NCI-H345 (cell line): ENCODE data around the gene TSPAN3.

ENCODE experiments used
- DNase-seq: peaks from one replicate; lab custom pipeline; 2025; lab: John Stamatoyannopoulos, UW

TSPAN3 gene

GRCh38 chr15:77009646-77010311 is 61.1 kb downstream of the TSPAN3 start:
- DNase-seq, result no peak

GRCh38 chr15:77009176-77009575 is 61.7 kb downstream of the TSPAN3 start:
- DNase-seq, result no peak

- no peak for DNase-seq
Observed at GRCh38 chr15:77004189-77004588, 66.7 kb downstream of the TSPAN3 start.

GRCh38 chr15:77002954-77003912 is 67.7 kb downstream of the TSPAN3 start:
- DNase-seq, result no peak

GRCh38 chr15:77002436-77002835 is 68.5 kb downstream of the TSPAN3 start:
- no peak for DNase-seq

- no peak for DNase-seq
Observed at GRCh38 chr15:77001966-77002365, 68.9 kb downstream of the TSPAN3 start.

GRCh38 chr15:77001351-77001750 is 69.6 kb downstream of the TSPAN3 start:
- DNase-seq, result no peak

GRCh38 chr15:76999996-77000395 is 70.9 kb downstream of the TSPAN3 start:
- DNase-seq, result no peak

GRCh38 chr15:76998663-76999285 is 72.1 kb downstream of the TSPAN3 start:
- no peak for DNase-seq

- no peak for DNase-seq
Observed at GRCh38 chr15:76996526-76997401, 74.1 kb downstream of the TSPAN3 start.

- no peak for DNase-seq
Observed at GRCh38 chr15:76996076-76996525, 74.8 kb downstream of the TSPAN3 start.

- DNase-seq, result no peak
Observed at GRCh38 chr15:76994971-76995945, 75.7 kb downstream of the TSPAN3 start, which contains the start of gene PSTPIP1. TSS of gene PSTPIP1 (plus strand) at chr15:76995126. CDS start at chr15:76995574, 448 bp downstream.

- DNase-seq, result no peak
Observed at GRCh38 chr15:76994496-76994895, 76.4 kb downstream of the TSPAN3 start.

GRCh38 chr15:76994001-76994400 is 76.9 kb downstream of the TSPAN3 start:
- no peak for DNase-seq

GRCh38 chr15:76993114-76993725 is 77.7 kb downstream of the TSPAN3 start:
- no peak for DNase-seq

GRCh38 chr15:76991741-76992645 is 78.9 kb downstream of the TSPAN3 start:
- no peak for DNase-seq
